GM12878 (cell line): ENCODE data around the gene CPT1C. TPM values are rescaled to one million over a fixed set of nuclear protein-coding genes. Genes with fewer than 3 reads are reported as not detected.

Source experiments
- CHD4 ChIP-seq: fragments of 200-600 bp; sonication (generic); IDR thresholded peaks from 2 replicates; pipeline ENCODE4 v1.6.1; 2016; ENCODE audit warnings: mild to moderate bottlenecking
- CREM ChIP-seq: IDR thresholded peaks from 2 replicates; pipeline ENCODE4 v1.6.1; 2014; ENCODE audit warnings: antibody characterized with exemption, low read depth
- DPF2 ChIP-seq: fragments of 450-650 bp; IDR thresholded peaks from 2 replicates; pipeline ENCODE4 v1.6.1; 2017; ENCODE audit warnings: mild to moderate bottlenecking
- E2F8 ChIP-seq: fragments of 450-650 bp; IDR thresholded peaks from 2 replicates; pipeline ENCODE4 v1.6.1; 2018; ENCODE audit warnings: mild to moderate bottlenecking, low read depth, moderate library complexity; ENCODE audit not compliant: partially characterized antibody
- ETV6 ChIP-seq, 2 experiments: fragments of 450-650 bp in 1 of 2; IDR thresholded peaks in 1 of 2; conservative IDR thresholded peaks in 1 of 2; 2 replicates each; pipeline ENCODE4 v1.6.1; 2014; ENCODE audit warnings: antibody characterized with exemption in 1 of 2, borderline replicate concordance in 1 of 2, low read depth in 1 of 2, mild to moderate bottlenecking in 1 of 2, moderate library complexity in 1 of 2
- HCFC1 ChIP-seq: fragments of 150-350 bp; IDR thresholded peaks from 2 replicates; pipeline ENCODE4 v1.6.1; 2014; ENCODE audit warnings: low read length
- HDAC2 ChIP-seq: fragments of 200-600 bp; sonication (generic); IDR thresholded peaks from 2 replicates; pipeline ENCODE4 v1.6.1; 2017
- MEF2A ChIP-seq: IDR thresholded peaks from 2 replicates; pipeline ENCODE4 v1.6.1; 2011; ENCODE audit warnings: low read depth, mild to moderate bottlenecking, low read length, moderate library complexity; ENCODE audit not compliant: insufficient read depth
- NR2C1 ChIP-seq: fragments of 450-650 bp; IDR thresholded peaks from 2 replicates; pipeline ENCODE4 v1.6.1; 2017; ENCODE audit warnings: antibody characterized with exemption, mild to moderate bottlenecking, moderate library complexity
- PAX8 ChIP-seq: fragments of 450-650 bp; IDR thresholded peaks from 2 replicates; pipeline ENCODE4 v1.6.1; 2017; ENCODE audit warnings: mild to moderate bottlenecking, moderate library complexity
- PKNOX1 ChIP-seq: fragments of 450-650 bp; IDR thresholded peaks from 2 replicates; pipeline ENCODE4 v1.6.1; 2016; ENCODE audit warnings: mild to moderate bottlenecking
- PML ChIP-seq: IDR thresholded peaks from 2 replicates; pipeline ENCODE4 v1.6.1; 2012; ENCODE audit warnings: low read length, inconsistent platforms
- RB1 ChIP-seq: fragments of 450-650 bp; formaldehyde crosslinking; IDR thresholded peaks from 2 replicates; pipeline ENCODE4 v1.6.1; 2017; ENCODE audit warnings: mild to moderate bottlenecking, borderline replicate concordance
- SPI1 ChIP-seq: IDR thresholded peaks from 2 replicates; pipeline ENCODE4 v1.6.1; 2011; ENCODE audit warnings: low read depth, mild to moderate bottlenecking, low read length, moderate library complexity, borderline replicate concordance; ENCODE audit not compliant: insufficient read depth
- TCF7 ChIP-seq: IDR thresholded peaks from 2 replicates; pipeline ENCODE4 v1.6.1; 2014; ENCODE audit warnings: antibody characterized with exemption, borderline replicate concordance
- ZSCAN29 ChIP-seq: fragments of 450-650 bp; IDR thresholded peaks from 2 replicates; pipeline ENCODE4 v1.6.1; 2017; ENCODE audit warnings: mild to moderate bottlenecking, moderate library complexity
- polyA plus RNA-seq, 11 experiments: library from polyadenylated mRNA; depleted of rRNA in 4 of 11; unstranded in 6 of 11; stranded (reverse) in 5 of 11; fragments of >200 nt; fragmentation: Nextera tagmentation in 4 of 11; fragmentation: Illumina TruSeq in 1 of 11; extraction: Ambion mirVana in 4 of 11; extraction: Trizol in 1 of 11; gene quantifications; 1 replicate in 1 of 11; 2 replicates in 10 of 11; pipeline versions ENCODE4 v1.2.1 to v1.2.3, GENCODE V29; 2011 to 2016; ENCODE audit warnings: inconsistent platforms in 2 of 11, missing spikeins in 2 of 11, low read depth in 1 of 11
- total RNA-seq, 4 experiments: library from RNA; depleted of rRNA in 3 of 4; stranded (reverse); fragments of >200 nt in 3 of 4; fragmentation: Illumina TruSeq in 1 of 4; extraction: Trizol in 1 of 4; gene quantifications; 2 replicates each; pipeline versions ENCODE4 v1.2.1 to v1.2.3, GENCODE V29; 2013 to 2021
- TF ChIP-seq, protein P1 (sequence below): IDR thresholded peaks from 2 replicates; pipeline ENCODE4 v1.6.1; 2012; ENCODE audit warnings: improper control_type of control experiment, low read depth, low read length; ENCODE audit not compliant: insufficient replicate concordance
- TF ChIP-seq, protein P2 (sequence below): fragments of 150-350 bp; IDR thresholded peaks from 2 replicates; pipeline ENCODE4 v1.6.1; 2014; ENCODE audit warnings: mild to moderate bottlenecking, low read depth, low read length

CPT1C gene
- total and polyA plus RNA-seq, 10 of the 15 experiments (the other 5 are each of a cell fraction or from before 2014, with no cell fraction given) = 0.04 to 0.56 (median 0.21) TPM; not detected in 3

- TF ChIP-seq PML = peak; percentile 59; the same call in 1 of the 2 replicates
- TF ChIP-seq CHD4 = no peak
- no peak for TF ChIP-seq HDAC2
- TF ChIP-seq ZSCAN29 = no peak
- TF ChIP-seq, protein P1, sequence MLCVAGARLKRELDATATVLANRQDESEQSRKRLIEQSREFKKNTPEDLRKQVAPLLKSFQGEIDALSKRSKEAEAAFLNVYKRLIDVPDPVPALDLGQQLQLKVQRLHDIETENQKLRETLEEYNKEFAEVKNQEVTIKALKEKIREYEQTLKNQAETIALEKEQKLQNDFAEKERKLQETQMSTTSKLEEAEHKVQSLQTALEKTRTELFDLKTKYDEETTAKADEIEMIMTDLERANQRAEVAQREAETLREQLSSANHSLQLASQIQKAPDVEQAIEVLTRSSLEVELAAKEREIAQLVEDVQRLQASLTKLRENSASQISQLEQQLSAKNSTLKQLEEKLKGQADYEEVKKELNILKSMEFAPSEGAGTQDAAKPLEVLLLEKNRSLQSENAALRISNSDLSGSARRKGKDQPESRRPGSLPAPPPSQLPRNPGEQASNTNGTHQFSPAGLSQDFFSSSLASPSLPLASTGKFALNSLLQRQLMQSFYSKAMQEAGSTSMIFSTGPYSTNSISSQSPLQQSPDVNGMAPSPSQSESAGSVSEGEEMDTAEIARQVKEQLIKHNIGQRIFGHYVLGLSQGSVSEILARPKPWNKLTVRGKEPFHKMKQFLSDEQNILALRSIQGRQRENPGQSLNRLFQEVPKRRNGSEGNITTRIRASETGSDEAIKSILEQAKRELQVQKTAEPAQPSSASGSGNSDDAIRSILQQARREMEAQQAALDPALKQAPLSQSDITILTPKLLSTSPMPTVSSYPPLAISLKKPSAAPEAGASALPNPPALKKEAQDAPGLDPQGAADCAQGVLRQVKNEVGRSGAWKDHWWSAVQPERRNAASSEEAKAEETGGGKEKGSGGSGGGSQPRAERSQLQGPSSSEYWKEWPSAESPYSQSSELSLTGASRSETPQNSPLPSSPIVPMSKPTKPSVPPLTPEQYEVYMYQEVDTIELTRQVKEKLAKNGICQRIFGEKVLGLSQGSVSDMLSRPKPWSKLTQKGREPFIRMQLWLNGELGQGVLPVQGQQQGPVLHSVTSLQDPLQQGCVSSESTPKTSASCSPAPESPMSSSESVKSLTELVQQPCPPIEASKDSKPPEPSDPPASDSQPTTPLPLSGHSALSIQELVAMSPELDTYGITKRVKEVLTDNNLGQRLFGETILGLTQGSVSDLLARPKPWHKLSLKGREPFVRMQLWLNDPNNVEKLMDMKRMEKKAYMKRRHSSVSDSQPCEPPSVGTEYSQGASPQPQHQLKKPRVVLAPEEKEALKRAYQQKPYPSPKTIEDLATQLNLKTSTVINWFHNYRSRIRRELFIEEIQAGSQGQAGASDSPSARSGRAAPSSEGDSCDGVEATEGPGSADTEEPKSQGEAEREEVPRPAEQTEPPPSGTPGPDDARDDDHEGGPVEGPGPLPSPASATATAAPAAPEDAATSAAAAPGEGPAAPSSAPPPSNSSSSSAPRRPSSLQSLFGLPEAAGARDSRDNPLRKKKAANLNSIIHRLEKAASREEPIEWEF = no peak
- no peak for TF ChIP-seq PAX8
- no peak for TF ChIP-seq ETV6 (conservative IDR thresholded peaks at IDR 0.05 in 1 of 2, IDR thresholded peaks at IDR 0.05 in 1 of 2; ENCODE audit: borderline replicate concordance in 1 of 2, low read depth in 1 of 2)
- no peak for TF ChIP-seq TCF7
- no peak for TF ChIP-seq HCFC1
- 0 out of 2 replicates have a peak, but pooled peaks have one; percentile 19 for TF ChIP-seq NR2C1
- no peak for TF ChIP-seq E2F8
- TF ChIP-seq SPI1 = no peak
- TF ChIP-seq CREM = 0 out of 2 replicates have a peak, but pooled peaks have one; percentile 23
- TF ChIP-seq RB1 = peak; percentile 75; the same call in 1 of the 2 replicates
- TF ChIP-seq MEF2A = 0 out of 2 replicates have a peak, but pooled peaks have one; percentile 13
- TF ChIP-seq PKNOX1 = no peak
- TF ChIP-seq DPF2 = no peak
- TF ChIP-seq, protein P2, sequence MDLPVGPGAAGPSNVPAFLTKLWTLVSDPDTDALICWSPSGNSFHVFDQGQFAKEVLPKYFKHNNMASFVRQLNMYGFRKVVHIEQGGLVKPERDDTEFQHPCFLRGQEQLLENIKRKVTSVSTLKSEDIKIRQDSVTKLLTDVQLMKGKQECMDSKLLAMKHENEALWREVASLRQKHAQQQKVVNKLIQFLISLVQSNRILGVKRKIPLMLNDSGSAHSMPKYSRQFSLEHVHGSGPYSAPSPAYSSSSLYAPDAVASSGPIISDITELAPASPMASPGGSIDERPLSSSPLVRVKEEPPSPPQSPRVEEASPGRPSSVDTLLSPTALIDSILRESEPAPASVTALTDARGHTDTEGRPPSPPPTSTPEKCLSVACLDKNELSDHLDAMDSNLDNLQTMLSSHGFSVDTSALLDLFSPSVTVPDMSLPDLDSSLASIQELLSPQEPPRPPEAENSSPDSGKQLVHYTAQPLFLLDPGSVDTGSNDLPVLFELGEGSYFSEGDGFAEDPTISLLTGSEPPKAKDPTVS = no peak
Measured at GRCh38 chr19:49677901-49678674, 12.8 kb upstream of the CPT1C start (continued).
